CD4-positive, alpha-beta T cell treated with Interleukin-6 at 100 ng/mL for 8 hours (primary cell): ENCODE measurements around the gene DNAJA2.
"Not testable (repeated sequence)": the region's sequence is repeated elsewhere in the genome, so short reads cannot be mapped to it uniquely, and the experiment has no call there.

Experiments used
- DNase-seq: peaks from one replicate; pipeline ENCODE4 v3.0.0-alpha.2; 2020; ENCODE audit warnings: mixed read lengths, low spot score

DNAJA2 gene

GRCh38 chr16:46975165-46975564 lies 1.7 kb upstream of the DNAJA2 start:
- no peak for DNase-seq

GRCh38 chr16:46974352-46974751 lies 878 bp upstream of the DNAJA2 start:
- peak; percentile 16 for DNase-seq

GRCh38 chr16:46973996-46974324 lies 486 bp upstream of the DNAJA2 start:
- DNase-seq = no peak

- DNase-seq = peak; percentile 30
These were observed 856 bp downstream of the DNAJA2 start for GRCh38 chr16:46972429-46973206.

GRCh38 chr16:46971271-46971670 lies 2.2 kb downstream of the DNAJA2 start:
- DNase-seq = no peak

GRCh38 chr16:46970089-46970488 lies 3.4 kb downstream of the DNAJA2 start:
- no peak for DNase-seq

- no peak for DNase-seq
These were observed 5.4 kb downstream of the DNAJA2 start for GRCh38 chr16:46968063-46968435.

GRCh38 chr16:46962629-46963028 lies 10.8 kb downstream of the DNAJA2 start:
- no peak for DNase-seq

GRCh38 chr16:46961373-46962353 lies 11.8 kb downstream of the DNAJA2 start:
- DNase-seq = no peak

- no peak for DNase-seq
These were observed 18.9 kb downstream of the DNAJA2 start for GRCh38 chr16:46954562-46954961.

- no peak for DNase-seq
These were observed 23.5 kb downstream of the DNAJA2 start for GRCh38 chr16:46950009-46950408.

- no peak for DNase-seq
These were observed 24.1 kb downstream of the DNAJA2 start for GRCh38 chr16:46949241-46949892.

- no peak for DNase-seq
These were observed 24.8 kb downstream of the DNAJA2 start for GRCh38 chr16:46948548-46949166.

- peak; percentile 33 for DNase-seq
These were observed 25.4 kb downstream of the DNAJA2 start for GRCh38 chr16:46947900-46948547.

- DNase-seq = not testable (repeated sequence)
These were observed 28.8 kb downstream of the DNAJA2 start for GRCh38 chr16:46944713-46945112.

- DNase-seq = no peak
These were observed 35.9 kb downstream of the DNAJA2 start for GRCh38 chr16:46937536-46937935.

- DNase-seq = no peak
These were observed 40.7 kb downstream of the DNAJA2 start for GRCh38 chr16:46932802-46933201.

GRCh38 chr16:46930861-46931260 lies 42.6 kb downstream of the DNAJA2 start:
- no peak for DNase-seq

GRCh38 chr16:46929378-46930332 lies 43.8 kb downstream of the DNAJA2 start:
- DNase-seq = peak; percentile 53

- DNase-seq = no peak
These were observed 44.7 kb downstream of the DNAJA2 start for GRCh38 chr16:46928811-46929210.
